GM18519 (cell line): ENCODE data around the gene MBNL1.

ENCODE experiments used
- ATAC-seq: cut with Tn5 transposase; IDR thresholded peaks from one replicate; pipeline ENCODE4 v1.9.1; 2021; ENCODE audit warnings: mild to moderate bottlenecking, moderate library complexity; ENCODE audit not compliant: unreplicated experiment, low FRiP score

The MBNL1 gene

DNA sequence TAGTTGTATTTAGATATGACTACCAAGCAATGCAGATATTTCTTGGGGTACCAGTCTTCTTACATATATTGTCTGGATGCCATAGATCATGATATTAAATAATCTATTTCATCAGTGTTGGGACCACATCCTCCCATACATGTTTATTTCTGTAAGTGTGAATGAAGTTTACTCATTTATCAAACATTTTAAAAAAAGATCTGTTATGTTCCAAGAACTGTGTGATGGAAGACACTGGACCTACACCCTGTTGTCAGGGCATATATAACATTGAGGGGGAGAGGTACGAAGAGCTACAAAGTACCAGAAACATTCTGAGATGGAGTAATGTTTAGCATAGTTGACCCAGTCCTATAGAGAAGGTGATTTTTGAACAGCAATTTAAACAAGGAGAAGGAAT lies 26.6 kb downstream of the MBNL1 start:
- no peak for ATAC-seq

DNA sequence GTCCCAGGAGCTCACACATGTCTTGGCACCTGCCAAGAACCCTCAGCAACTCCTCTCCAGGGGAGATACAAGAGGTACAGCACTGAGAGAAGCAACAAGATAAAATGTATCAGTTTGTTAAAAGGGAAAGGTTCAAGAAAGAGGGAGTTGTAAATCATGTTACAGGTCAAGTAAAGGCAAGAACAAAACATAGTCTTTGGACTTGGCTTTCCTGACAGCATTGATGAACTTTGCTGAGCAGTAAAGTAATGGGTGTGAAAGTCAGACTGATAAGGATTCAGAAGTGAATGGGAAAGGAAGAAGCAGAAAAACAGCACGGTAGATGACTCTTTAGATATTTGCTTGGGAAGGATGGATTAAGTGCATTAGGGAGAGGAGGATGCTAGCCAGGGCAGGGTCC lies 27.1 kb downstream of the MBNL1 start:
- no peak for ATAC-seq

DNA sequence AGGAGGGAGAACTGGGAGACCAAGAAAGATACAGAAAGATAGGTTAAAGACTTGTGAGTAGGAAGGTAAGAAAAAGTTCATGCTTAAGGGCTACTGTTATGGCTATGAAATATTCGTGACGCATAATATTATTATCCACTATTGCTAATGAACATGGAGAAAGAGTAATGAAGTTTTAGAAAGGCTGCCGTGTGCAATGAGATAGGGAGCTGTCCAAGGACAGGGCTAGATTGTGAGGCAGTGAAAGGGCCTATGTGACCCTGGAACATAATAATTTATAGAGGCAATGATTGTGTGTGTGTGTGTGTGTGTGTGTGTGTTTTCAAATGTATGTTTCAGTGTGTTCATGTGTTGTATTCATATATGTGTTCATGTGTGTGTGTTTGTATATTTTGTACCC lies 27.7 kb downstream of the MBNL1 start:
- no peak for ATAC-seq

DNA sequence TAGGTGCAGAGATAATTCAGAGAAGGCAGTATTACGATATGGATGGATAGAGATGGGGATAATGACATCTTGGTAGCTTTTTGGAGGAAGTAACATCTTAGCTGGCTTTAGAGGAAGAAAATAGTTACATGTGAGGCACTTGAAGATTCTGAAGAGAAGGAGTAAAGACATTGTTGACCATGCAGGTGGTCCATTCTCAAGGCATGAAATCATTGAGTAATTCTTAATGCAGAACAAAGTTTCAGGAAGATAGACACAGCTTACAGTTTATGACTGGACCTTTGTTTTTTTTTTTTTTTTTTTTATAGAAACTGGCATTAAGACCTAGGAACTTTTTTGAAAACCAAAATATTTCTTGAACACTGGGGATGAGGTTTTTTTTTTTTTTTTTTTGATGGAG lies 28.2 kb downstream of the MBNL1 start:
- ATAC-seq = no peak

DNA sequence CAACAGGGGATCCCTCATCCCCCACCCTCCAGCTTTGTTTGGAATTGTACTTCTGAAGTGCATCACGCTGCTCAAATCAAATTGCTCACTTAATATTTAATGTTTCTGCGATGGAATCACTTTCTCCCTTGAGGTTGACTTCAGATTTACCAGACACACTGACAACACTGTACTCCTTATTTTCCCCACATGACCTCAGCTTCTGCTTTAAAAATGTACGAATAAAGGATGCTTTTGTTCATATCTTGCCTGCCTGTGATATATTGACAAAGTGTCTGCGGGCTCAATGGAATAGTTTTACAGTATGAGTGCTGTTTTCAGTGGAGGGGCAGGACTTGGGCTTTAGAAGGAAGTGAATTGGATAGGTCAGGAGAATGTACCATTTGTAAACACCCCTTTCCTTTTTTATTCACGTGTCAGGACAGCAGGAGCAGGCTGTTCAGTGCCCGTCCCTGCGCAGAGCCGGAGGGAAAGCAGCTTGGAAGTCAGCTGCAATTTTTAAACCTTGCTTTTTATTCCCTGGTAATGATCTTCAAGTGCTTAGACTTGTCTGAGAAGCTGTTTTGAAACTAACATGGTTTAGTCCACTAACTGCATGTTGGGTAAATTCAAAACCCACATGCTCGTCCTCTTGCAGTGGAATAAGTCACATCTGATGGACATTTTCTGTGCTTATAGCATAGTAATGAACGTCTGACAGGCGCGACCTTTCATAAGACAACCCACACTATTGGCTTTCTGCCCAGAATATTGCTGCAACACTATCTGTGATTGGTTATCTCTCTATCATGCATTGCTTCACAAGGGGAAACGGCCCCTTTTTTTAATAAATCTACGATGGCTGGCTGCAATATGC lies 29.9 kb downstream of the MBNL1 start:
- ATAC-seq = peak; percentile 54

DNA sequence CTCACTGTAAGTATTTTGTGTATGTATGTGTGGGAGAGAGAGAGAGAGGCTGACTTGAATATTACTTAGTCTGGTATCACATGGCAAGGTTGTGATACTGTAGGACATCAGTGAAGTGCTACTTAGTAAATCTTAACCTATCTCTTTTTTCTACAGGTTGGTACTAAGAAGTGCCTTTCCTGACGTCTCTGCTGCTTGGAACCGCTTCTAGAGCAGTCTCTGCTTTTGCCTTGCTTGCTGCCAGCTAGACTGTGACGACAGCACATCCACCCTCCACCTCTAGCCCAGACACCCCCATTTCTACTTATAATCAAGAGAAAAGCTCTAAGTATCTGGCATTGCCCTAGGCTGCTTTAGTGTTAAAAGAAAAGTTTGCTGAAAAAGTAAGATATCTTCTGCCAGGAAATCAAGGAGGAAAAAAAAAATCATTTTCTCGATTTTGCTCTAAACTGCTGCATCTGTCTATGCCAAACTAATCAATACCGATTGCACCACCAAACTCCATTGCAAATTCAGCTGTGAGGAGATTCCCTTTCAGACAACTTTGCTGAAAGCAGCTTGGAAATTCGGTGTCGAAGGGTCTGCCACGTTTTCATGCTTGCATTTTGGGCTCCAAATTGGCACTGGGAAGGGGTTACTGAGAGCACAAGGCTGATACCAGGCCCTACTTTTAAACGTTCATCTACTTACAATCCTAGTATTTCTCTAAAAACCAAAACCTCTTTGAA lies 30.7 kb downstream of the MBNL1 start:
- ATAC-seq = no peak

DNA sequence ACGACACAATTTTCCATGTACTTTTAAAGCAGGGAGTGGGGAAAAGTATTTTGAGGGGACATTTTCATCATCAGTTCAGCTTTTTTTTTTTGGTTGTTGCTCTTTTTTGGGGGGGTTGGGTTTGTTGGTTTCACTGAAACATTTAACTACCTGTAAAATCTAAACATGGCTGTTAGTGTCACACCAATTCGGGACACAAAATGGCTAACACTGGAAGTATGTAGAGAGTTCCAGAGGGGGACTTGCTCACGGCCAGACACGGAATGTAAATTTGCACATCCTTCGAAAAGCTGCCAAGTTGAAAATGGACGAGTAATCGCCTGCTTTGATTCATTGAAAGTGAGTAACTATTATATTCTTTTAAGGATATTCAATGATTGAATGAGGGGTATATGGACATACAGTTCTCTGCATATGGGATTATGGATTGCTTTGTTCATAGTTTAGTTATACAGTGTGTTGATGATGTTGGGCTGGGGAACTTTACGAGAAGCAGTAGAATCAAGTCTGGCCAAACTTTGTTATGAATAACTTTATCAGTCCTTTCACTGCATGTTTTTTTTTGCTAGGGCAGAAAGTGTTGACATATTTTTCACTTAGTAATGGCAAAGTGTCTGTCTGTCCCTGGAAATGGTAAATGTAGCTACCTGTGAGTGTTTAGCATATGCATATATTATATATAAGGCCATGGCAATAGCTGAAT lies 31.5 kb downstream of the MBNL1 start:
- no peak for ATAC-seq

DNA sequence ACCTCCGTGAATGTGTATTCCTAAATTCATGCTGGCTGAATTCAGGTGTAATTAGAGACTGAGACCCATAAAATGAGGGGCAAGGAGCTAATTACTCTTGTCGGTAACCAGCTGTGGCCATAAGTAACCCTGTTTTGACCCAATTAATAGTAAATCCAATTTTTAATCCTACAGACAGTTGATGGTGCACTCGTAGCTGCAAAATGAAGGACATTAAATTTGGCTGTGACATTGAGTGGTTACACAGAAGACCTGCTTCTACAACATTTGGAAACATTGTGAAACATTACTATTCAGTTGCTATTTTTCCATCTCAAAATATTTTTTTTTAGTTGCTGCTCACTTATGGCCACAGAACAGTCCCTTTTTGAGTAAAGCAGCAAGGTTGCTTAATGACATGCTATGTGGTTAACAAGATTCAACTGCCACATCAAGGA lies 33.0 kb downstream of the MBNL1 start:
- ATAC-seq = no peak

DNA sequence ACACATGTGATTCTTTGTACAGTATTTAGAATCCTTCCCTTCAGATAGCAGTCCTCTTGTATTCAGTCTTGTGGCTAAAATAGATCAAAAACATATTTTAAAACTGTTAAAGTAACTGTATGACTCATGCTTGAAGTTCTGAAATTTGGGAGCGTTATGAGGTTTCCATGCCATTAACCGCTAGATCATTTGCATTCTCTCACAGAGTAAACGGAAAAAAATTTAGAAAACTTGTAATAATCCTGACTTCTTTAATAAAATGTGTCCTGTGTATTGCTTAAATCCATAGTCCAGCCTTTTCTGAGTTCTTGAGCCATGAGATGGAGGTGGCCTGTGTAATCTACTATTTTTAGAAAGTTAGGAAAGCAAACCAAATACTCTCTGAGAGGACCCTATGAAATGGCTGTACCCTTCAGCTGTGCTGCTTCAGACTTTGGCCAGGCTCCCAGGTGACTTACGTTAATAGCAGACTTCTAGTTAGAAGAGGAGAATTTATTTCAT lies 33.8 kb downstream of the MBNL1 start:
- ATAC-seq = peak; percentile 56

DNA sequence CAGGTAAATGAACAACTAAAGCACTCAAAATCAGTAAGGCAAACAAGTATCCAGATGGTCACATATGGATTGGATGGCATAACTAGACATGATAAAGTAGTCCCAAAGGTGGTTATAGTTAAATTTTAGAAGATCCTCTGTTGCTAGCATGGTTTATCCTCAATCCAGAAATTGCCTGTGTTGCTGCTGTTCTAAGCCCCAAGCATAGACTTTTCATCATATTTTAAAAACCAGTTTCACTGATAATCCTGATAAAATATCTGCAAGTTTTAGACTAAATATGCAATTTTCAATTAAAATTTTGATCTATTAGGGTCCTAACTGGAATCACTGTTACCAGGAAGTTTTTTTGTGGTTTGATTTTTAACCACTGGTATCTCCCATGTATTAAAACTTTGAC lies 35.4 kb downstream of the MBNL1 start:
- no peak for ATAC-seq

DNA sequence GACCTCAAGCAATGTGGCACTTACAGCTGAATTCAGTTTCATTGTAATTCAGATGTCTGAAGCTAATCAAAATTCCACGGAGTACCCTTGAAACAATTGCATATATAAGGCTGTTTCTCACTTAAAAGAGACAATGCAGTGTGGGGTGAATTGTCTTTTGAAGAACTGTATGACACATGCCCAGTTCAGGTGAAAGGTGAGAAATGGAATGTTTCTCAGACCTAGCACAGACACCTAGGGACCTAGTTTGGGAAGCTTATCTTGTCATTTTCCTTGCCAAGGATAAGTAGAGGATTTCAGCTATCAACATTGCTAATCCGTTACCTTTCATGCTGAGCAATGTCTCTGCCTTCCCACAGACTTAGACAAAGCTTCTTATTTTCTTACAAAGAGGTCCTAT lies 36.3 kb downstream of the MBNL1 start:
- ATAC-seq = no peak

DNA sequence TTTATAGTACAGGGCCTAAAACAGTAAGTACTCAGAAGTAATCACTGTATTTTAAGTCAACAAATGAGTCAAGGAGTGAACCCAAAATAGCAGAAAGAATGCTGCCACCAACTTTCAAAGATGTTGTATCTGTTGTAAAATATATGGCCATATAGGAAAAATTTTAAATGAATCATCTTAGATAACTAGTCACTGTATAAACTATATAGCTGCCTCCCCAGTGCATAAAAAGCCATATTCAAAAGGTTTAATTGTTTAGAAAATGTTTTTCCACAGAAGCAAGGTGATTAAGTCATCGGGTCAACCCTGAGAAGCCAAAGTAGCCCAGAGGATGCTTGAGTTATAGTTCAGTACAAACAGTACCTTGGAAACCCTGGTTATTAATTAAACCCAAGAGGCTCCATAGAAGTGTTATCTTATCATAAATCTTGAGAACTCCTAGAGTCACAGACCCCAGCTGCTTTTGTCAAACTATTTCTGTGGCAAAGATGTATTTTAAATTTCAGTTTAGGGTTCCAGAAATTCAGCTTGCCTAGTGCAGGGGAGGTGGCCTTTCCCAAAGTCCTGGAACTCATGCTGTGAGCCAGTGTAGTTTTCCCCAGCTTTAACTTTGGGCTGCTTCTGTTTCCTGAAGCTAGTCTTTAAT lies 39.2 kb downstream of the MBNL1 start:
- no peak for ATAC-seq

DNA sequence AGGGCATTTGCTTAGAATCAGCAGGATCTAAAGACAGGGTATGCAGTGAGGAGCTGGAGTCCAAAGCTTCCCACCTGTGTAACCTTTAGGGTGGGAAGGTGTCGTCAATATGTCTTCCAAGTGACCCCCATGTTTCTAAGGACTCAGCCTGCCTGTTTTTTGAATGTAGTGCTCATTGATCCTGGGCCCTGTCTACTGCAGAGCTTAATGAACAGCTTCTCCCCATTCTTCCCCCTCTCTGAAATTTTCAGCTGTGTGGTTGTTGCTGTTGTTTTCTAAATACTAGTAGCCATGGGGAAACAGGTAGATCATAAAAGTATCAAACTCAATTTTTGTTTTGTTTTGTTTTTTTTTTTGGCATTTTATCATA lies 39.7 kb downstream of the MBNL1 start:
- no peak for ATAC-seq

DNA sequence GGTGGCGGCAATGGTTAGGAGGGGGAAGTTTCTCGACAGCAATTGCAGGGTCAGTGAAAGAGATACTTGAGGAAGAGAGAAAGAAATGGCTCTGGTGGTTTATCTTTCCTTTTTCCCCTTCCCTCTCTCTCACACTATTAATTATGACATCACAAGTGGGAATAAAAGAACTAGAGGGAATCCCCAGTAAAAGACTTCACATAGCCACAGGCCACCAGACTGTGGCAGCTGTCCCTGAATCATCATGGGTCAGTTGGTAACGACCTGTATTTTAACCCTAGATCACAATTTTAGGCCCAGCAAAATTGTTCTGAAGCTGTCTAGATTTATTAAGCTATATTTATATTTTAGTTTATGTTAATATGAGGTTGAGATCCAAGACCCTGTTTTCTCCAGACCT lies 40.3 kb downstream of the MBNL1 start:
- ATAC-seq = no peak

DNA sequence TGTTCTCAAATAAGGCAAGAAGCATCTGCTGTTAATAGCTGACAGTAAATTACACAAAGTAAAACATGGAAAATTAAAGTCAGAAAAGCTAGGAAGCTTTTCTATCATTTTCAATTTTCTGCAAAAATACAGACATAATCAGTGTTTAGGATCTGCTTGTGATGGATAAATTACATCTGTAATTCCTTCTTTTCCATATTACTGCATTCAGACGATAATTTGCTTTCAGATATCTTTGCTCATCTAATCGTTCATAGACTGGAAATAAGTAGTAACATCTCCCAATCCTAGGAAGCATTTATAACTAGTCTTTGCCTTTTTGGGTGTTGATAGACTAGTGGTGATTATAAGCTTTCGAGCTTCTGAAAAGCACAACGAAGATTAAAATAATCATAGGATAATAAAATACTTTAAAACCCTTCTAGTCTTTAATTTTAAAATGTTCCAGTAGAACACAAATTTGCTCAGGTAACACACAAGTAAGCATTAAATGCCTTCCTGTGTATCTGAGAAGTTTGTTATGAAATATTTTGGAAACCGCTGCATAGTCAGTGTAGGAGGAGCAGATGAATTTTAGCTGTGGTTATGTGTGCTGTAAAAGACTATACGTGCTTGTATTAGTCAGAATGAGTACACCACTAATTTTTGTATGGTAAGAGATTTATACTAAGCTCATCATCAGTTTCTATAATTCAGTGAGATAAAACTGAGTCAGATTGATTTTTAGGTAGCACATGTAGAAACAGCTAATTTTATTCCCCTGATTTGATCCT lies 41.0 kb downstream of the MBNL1 start:
- ATAC-seq = no peak

DNA sequence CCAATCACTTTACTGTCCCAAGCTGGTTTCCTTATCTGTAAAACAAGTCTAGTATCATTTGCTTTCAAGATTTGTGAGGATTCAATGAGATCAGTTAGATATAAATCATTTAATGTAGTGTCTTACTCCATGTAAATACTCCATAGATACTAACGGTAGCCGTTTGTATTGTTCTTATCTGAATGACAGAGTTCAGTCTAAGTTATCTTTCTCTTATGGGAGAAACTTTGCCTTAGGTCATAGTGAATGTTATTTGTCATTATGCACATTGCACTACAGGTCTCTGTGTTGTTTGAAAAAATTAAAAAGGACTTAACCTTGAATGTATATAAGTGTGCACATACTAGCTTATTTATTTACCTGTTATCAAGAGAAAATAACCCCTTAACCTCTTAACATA lies 44.7 kb downstream of the MBNL1 start:
- ATAC-seq = no peak

DNA sequence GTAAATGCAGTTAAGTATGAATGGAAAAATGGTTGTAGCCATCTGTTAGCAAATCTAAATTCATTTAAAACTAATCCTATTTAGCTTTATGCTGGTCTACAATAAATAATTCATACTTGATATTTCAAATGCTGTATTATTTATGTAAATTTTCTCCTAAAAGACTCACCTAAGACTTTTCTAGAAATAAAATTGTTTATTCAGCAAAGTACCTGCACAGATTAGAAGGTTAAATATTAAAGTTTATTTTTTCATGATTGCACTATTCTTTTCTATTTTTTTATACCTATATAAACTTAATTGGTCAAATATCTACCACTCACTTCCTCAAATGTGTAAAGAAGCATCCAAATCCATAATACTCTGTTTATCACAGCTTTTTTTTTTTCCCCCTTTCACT lies 45.2 kb downstream of the MBNL1 start:
- ATAC-seq = no peak

DNA sequence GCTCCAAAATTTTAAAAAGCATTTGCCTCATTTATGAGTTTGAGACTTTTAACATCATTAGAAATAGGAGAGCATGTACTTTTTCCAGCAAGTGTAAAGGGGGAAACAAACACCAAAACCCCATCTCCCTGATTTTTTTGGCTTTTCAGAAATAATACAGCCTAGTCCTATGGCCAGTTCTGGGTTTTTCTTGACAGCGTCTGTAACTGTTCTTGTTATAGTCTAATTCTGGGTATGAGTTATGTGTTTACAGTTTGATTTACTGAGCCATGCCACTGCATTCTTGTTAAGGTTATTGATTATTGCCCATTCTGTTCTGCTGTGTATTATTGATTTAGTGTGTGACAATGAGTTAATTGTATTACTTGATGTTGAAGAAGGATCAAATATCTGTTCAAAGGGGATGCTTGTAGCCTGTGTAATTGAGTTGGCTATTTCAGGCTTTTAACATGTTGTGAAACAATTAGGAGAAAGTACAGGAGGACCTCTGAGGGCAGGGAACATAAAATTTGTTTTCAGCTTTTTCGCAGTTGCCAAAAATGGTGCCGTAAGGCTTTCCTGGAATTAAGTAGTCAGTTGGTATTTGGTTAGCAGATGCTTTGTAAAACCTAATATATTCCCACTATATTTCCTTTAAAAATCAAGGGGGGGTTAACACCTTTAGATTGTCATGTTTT lies 46.1 kb downstream of the MBNL1 start:
- ATAC-seq = no peak

DNA sequence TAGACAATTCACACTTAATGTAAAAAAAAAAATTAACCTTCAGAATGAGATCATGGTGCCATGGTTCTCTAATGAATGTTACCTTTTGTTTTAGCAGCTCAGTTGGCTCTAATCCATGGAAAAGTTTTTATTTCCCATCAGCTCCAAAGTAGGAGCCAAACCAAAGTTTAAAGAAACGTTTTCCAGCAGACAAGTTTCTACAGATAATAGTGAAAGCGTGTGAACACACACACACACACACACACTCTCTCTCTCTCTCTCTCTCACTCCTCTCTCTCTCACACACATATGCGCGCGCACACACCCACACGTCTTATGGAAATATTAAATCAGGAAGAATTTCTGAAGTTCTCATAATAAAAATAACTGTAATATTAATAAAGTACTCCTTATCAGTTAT lies 46.9 kb downstream of the MBNL1 start:
- ATAC-seq = no peak
